GM23248 (cell line): ENCODE data around the gene CCDC136. TPM values are rescaled to one million over a fixed set of nuclear protein-coding genes. Genes with fewer than 3 reads are reported as not detected.

ENCODE experiments used
- DNase-seq: peaks from one replicate; pipeline ENCODE4 v3.0.0-alpha.2; 2015
- H2AFZ ChIP-seq: fragments of 200-600 bp; sonication (generic); 2 replicates; pipeline ENCODE4 v1.6.1; 2016; ENCODE audit warnings: antibody characterized with exemption
- H3F3A ChIP-seq: fragments of 200-600 bp; sonication (generic); 2 replicates; pipeline ENCODE4 v1.6.1; 2016; ENCODE audit warnings: mild to moderate bottlenecking, antibody characterized with exemption, mixed run types; ENCODE audit not compliant: insufficient read depth
- H3K27ac ChIP-seq: fragments of 200-600 bp; sonication (generic); 2 replicates; pipeline ENCODE4 v1.5.1; 2016; ENCODE audit warnings: mild to moderate bottlenecking
- H3K27me3 ChIP-seq: fragments of 200-600 bp; sonication (generic); replicated peaks from 2 replicates; pipeline ENCODE4 v1.6.1; 2016; ENCODE audit warnings: mild to moderate bottlenecking; ENCODE audit not compliant: insufficient read depth
- H3K36me3 ChIP-seq: fragments of 200-600 bp; sonication (generic); 2 replicates; pipeline ENCODE4 v1.6.1; 2016; ENCODE audit warnings: low read depth, mild to moderate bottlenecking
- H3K4me1 ChIP-seq: fragments of 200-600 bp; sonication (generic); 2 replicates; pipeline ENCODE4 v1.6.1; 2016; ENCODE audit warnings: mild to moderate bottlenecking; ENCODE audit not compliant: insufficient read depth
- H3K4me2 ChIP-seq: fragments of 200-600 bp; sonication (generic); one replicate; pipeline ENCODE4 v1.6.1; 2016; ENCODE audit warnings: mild to moderate bottlenecking; ENCODE audit not compliant: unreplicated experiment
- H3K4me3 ChIP-seq: fragments of 200-600 bp; sonication (generic); 2 replicates; pipeline ENCODE4 v1.5.1; 2016; ENCODE audit warnings: mild to moderate bottlenecking
- H3K79me2 ChIP-seq: fragments of 200-600 bp; sonication (generic); 2 replicates; pipeline ENCODE4 v1.6.1; 2016; ENCODE audit warnings: mild to moderate bottlenecking; ENCODE audit not compliant: insufficient read depth
- H3K9ac ChIP-seq: fragments of 200-600 bp; sonication (generic); 2 replicates; pipeline ENCODE4 v1.6.1; 2016; ENCODE audit warnings: mild to moderate bottlenecking
- H3K9me2 ChIP-seq: fragments of 200-600 bp; sonication (generic); 2 replicates; pipeline ENCODE4 v1.6.1; 2016; ENCODE audit warnings: mixed run types, mild to moderate bottlenecking, moderate library complexity; ENCODE audit not compliant: insufficient read depth
- H3K9me3 ChIP-seq: fragments of 200-600 bp; sonication (generic); one replicate; pipeline ENCODE4 v1.6.1; 2017; ENCODE audit warnings: low read depth
- H4K20me1 ChIP-seq: fragments of 200-600 bp; sonication (generic); 2 replicates; pipeline ENCODE4 v1.6.0; 2016; ENCODE audit not compliant: insufficient read depth
- EZH2 ChIP-seq: fragments of 200-600 bp; sonication (generic); IDR thresholded peaks from 2 replicates; pipeline ENCODE4 v1.6.1; 2018; ENCODE audit warnings: antibody characterized with exemption, mild to moderate bottlenecking; ENCODE audit not compliant: insufficient read depth, poor library complexity, severe bottlenecking
- EZH2phosphoT487 ChIP-seq: fragments of 200-600 bp; sonication (generic); IDR thresholded peaks from 2 replicates; pipeline ENCODE4 v1.6.1; 2018; ENCODE audit warnings: antibody characterized with exemption, moderate library complexity, mild to moderate bottlenecking, low read depth; ENCODE audit not compliant: insufficient read depth
- WGBS, 2 experiments: methylation state at CpG; one replicate each; pipeline ENCODE4 v1.1.6; 2015 to 2017; ENCODE audit warnings: low lambda C conversion rate in 2 of 2, low coverage in 1 of 2; ENCODE audit errors: missing lambda C conversion rate in 2 of 2; 5-methylcytosine and 5-hydroxymethylcytosine counted together
- in situ Hi-C: fragments of 300-500 bp; cut with MboI; formaldehyde crosslinking; loops from 2 replicates; pipeline ENCODE4 v1.15.0; 2020
- polyA plus RNA-seq: library from polyadenylated mRNA; unstranded; fragments of >200 nt; fragmentation: Nextera tagmentation; extraction: Ambion mirVana; gene quantifications from 2 replicates; pipeline ENCODE4 v1.2.1, GENCODE V29; 2016
- total RNA-seq: library from RNA; depleted of rRNA; stranded (reverse); fragments of >200 nt; shearing (Covaris generic); gene quantifications from 2 replicates; pipeline ENCODE4 v1.2.3, GENCODE V29; 2014

Gene CCDC136
- total and polyA plus RNA-seq, 2 experiments from 2014 or later, result 3.1 to 3.9 TPM

- no peak overlapping the region for H2AFZ ChIP-seq
- no peaks in the 10 kb centered on the region for H3K79me2 ChIP-seq
- no peaks in the 10 kb centered on the region for H3K9me2 ChIP-seq
- H3K9ac ChIP-seq, result no peak overlapping the region
- no peak overlapping the region for H3K4me2 ChIP-seq
- in situ Hi-C loops, result no loop called here
- H3K27ac ChIP-seq, result no peak overlapping the region
- H3K36me3 ChIP-seq, result peaks cover 62% of the 10 kb centered on the region; the same call in 1 of the 2 replicates
- no peaks in the 10 kb centered on the region for H3K9me3 ChIP-seq
- TF ChIP-seq EZH2 (no peak), EZH2phosphoT487 (no peak)
- WGBS, 2 experiments, result 97 to 98% methylated on average over 15 to 16 of the region's 17 CpGs
- no peaks in the 10 kb centered on the region for H3K27me3 ChIP-seq
- peaks cover 20% of the 10 kb centered on the region; the same call in 1 of the 2 replicates for H3F3A ChIP-seq
- H3K4me3 ChIP-seq, result no peak overlapping the region
- H3K4me1 ChIP-seq, result no peaks in the 10 kb centered on the region
- no peak for DNase-seq
- H4K20me1 ChIP-seq, result no peaks in the 10 kb centered on the region
Observed at GRCh38 chr7:128847721-128848211, 56.0 kb downstream of the CCDC136 start.

GRCh38 chr7:128848289-128849155, 56.8 kb downstream of the CCDC136 start:
- Histone ChIP-seq H3K27me3 (no peaks in the 10 kb centered on the region), H3K4me1 (no peaks in the 10 kb centered on the region)
- 94 to 95% methylated on average over 27 to 31 of the region's 31 CpGs for WGBS, 2 experiments

GRCh38 chr7:128849156-128849515, 57.4 kb downstream of the CCDC136 start:
- WGBS, 2 experiments, result 89 to 94% methylated on average over 11 to 16 of the region's 16 CpGs
- Histone ChIP-seq H3F3A (peaks cover 19% of the 10 kb centered on the region), H3K27ac (no peak overlapping the region), H3K79me2 (no peaks in the 10 kb centered on the region), H2AFZ (no peak overlapping the region), H3K36me3 (peaks cover 56% of the 10 kb centered on the region; the same call in 1 of the 2 replicates), H3K4me3 (no peak overlapping the region), H3K4me2 (no peak overlapping the region), H3K9me3 (no peaks in the 10 kb centered on the region), H4K20me1 (no peaks in the 10 kb centered on the region), H3K9ac (no peak overlapping the region), H3K27me3 (no peaks in the 10 kb centered on the region), H3K9me2 (no peaks in the 10 kb centered on the region), H3K4me1 (no peaks in the 10 kb centered on the region)
- no peak for TF ChIP-seq EZH2
- no peak for TF ChIP-seq EZH2phosphoT487
- DNase-seq, result no peak
- in situ Hi-C loops, result no loop called here

More at GRCh38 chr7:128848289-128849155, 56.8 kb downstream of the CCDC136 start:
- Histone ChIP-seq H3K79me2 (no peaks in the 10 kb centered on the region), H3K36me3 (peaks cover 61% of the 10 kb centered on the region; the same call in 1 of the 2 replicates), H3F3A (peaks cover 20% of the 10 kb centered on the region), H2AFZ (no peak overlapping the region), H3K9ac (no peak overlapping the region), H3K4me3 (no peak overlapping the region), H3K4me2 (no peak overlapping the region), H3K9me2 (no peaks in the 10 kb centered on the region), H4K20me1 (no peaks in the 10 kb centered on the region), H3K27ac (no peak overlapping the region), H3K9me3 (no peaks in the 10 kb centered on the region)
- TF ChIP-seq EZH2 (no peak), EZH2phosphoT487 (no peak)
- DNase-seq, result no peak
- in situ Hi-C loops, result no loop called here

GRCh38 chr7:128849804-128850490, 58.2 kb downstream of the CCDC136 start:
- H4K20me1 ChIP-seq, result no peaks in the 10 kb centered on the region
- H3K4me1 ChIP-seq, result no peaks in the 10 kb centered on the region
- H3K4me3 ChIP-seq, result no peak overlapping the region
- H3K9me2 ChIP-seq, result no peaks in the 10 kb centered on the region
- no peaks in the 10 kb centered on the region for H3K79me2 ChIP-seq
- H3K4me2 ChIP-seq, result no peak overlapping the region
- no peak overlapping the region for H2AFZ ChIP-seq
- H3K9me3 ChIP-seq, result no peaks in the 10 kb centered on the region
- TF ChIP-seq EZH2phosphoT487, result no peak
- no peak for TF ChIP-seq EZH2
- DNase-seq, result no peak
- H3K9ac ChIP-seq, result no peak overlapping the region
- 90 to 95% methylated on average over 14 to 18 of the region's 18 CpGs for WGBS, 2 experiments
- H3K27ac ChIP-seq, result no peak overlapping the region
- peaks cover 54% of the 10 kb centered on the region; the same call in 1 of the 2 replicates for H3K36me3 ChIP-seq
- no peaks in the 10 kb centered on the region for H3K27me3 ChIP-seq
- in situ Hi-C loops, result no loop called here
- H3F3A ChIP-seq, result peaks cover 19% of the 10 kb centered on the region
